Mesendoderm (in vitro differentiated cells): Measurements from ENCODE around the gene TNFRSF9.

Experiments
- DNase-seq: peaks from one replicate; pipeline ENCODE4 v3.0.0; 2013
- H2AK5ac ChIP-seq: 2 replicates; pipeline ENCODE4 v1.6.1; 2013; ENCODE audit warnings: low read length, inconsistent platforms
- H2BK120ac ChIP-seq: 2 replicates; pipeline ENCODE4 v1.6.1; 2013; ENCODE audit warnings: low read depth, mild to moderate bottlenecking, low read length, moderate library complexity, mixed read lengths
- H2BK15ac ChIP-seq: replicated peaks from 2 replicates; pipeline ENCODE4 v1.6.1; 2013; ENCODE audit warnings: low read depth, mild to moderate bottlenecking, moderate library complexity
- H2BK5ac ChIP-seq: 2 replicates; pipeline ENCODE4 v1.6.1; 2013; ENCODE audit warnings: low read length, inconsistent platforms
- H3K18ac ChIP-seq: 2 replicates; pipeline ENCODE4 v1.6.1; 2013; ENCODE audit warnings: mild to moderate bottlenecking, low read length, mixed read lengths
- H3K23ac ChIP-seq: one replicate; pipeline ENCODE4 v1.6.1; 2013; ENCODE audit warnings: low read length
- H3K27ac ChIP-seq: 2 replicates; pipeline ENCODE4 v1.5.1; 2013; ENCODE audit warnings: low read depth, mild to moderate bottlenecking, inconsistent platforms, low read length, moderate library complexity
- H3K27me3 ChIP-seq: 2 replicates; pipeline ENCODE4 v1.6.1; 2013; ENCODE audit warnings: low read length, control low read depth, mild to moderate bottlenecking, inconsistent platforms; ENCODE audit not compliant: insufficient read depth, poor library complexity
- H3K36me3 ChIP-seq: 2 replicates; pipeline ENCODE4 v1.6.1; 2013; ENCODE audit warnings: low read length, inconsistent platforms; ENCODE audit not compliant: control insufficient read depth, insufficient read depth
- H3K4ac ChIP-seq: one replicate; pipeline ENCODE4 v1.6.1; 2013; ENCODE audit warnings: low read depth, mild to moderate bottlenecking, low read length, moderate library complexity
- H3K4me1 ChIP-seq: 2 replicates; pipeline ENCODE4 v1.6.1; 2013; ENCODE audit warnings: low read depth, low read length, inconsistent platforms; ENCODE audit not compliant: control insufficient read depth
- H3K4me2 ChIP-seq: 2 replicates; pipeline ENCODE4 v1.6.1; 2013; ENCODE audit warnings: low read length
- H3K4me3 ChIP-seq: 2 replicates; pipeline ENCODE4 v1.5.1; 2013; ENCODE audit warnings: mild to moderate bottlenecking, low read length
- H3K56ac ChIP-seq: one replicate; pipeline ENCODE4 v1.6.1; 2013; ENCODE audit warnings: low read length
- H3K79me1 ChIP-seq: 2 replicates; pipeline ENCODE4 v1.6.1; 2013; ENCODE audit warnings: low read length, inconsistent platforms
- H3K79me2 ChIP-seq: 2 replicates; pipeline ENCODE4 v1.6.1; 2013; ENCODE audit warnings: mild to moderate bottlenecking, low read length; ENCODE audit not compliant: control insufficient read depth, insufficient read depth
- H3K9ac ChIP-seq: 2 replicates; pipeline ENCODE4 v1.6.1; 2013; ENCODE audit warnings: low read length, inconsistent platforms
- H4K5ac ChIP-seq: one replicate; pipeline ENCODE4 v1.6.1; 2013; ENCODE audit warnings: low read length
- H4K8ac ChIP-seq: one replicate; pipeline ENCODE4 v1.6.1; 2013; ENCODE audit warnings: low read depth, mild to moderate bottlenecking, control low read depth, low read length, moderate library complexity
- WGBS: extraction: QIAGEN DNeasy Blood & Tissue Kit; methylation state at CpG from one replicate; pipeline ENCODE4 v1.1.7; 2013; ENCODE audit warnings: low lambda C conversion rate, missing lambda C conversion rate; ENCODE audit not compliant: insufficient coverage; ENCODE audit errors: extremely low coverage; 5-methylcytosine and 5-hydroxymethylcytosine counted together

The TNFRSF9 gene

DNA sequence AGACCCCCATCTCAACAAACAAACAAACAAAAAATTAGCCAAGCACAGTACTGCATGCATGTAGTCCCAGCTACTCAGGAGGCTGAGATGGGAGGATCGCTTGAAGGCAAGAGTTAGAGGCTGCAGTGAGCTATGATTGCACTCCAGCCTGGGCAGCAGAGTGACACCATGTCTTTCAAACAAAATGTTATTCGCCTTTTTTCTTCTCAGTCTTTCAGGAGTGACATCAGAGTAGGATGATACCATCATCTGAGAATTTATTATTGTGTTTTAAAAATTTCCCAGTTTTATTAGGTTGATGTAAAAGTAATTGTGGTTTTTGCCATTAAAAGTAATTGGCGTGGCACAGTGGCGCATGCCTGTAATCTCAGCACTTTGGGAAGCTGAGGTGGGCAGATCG lies 31.6 kb upstream of the TNFRSF9 start:
- Histone ChIP-seq H3K9ac (no peak overlapping the region), H2BK5ac (no peak overlapping the region), H4K5ac (no peak overlapping the region), H3K79me2 (peaks cover 9% of the 10 kb centered on the region), H3K4me1 (no peaks in the 10 kb centered on the region), H3K4me3 (no peak overlapping the region), H4K8ac (no peak overlapping the region), H3K56ac (no peak overlapping the region), H3K27ac (no peak overlapping the region), H3K79me1 (peaks cover 2% of the 10 kb centered on the region), H2BK120ac (no peak overlapping the region), H3K4me2 (no peak overlapping the region), H3K23ac (no peak overlapping the region), H3K4ac (no peak overlapping the region), H2BK15ac (no peak overlapping the region), H2AK5ac (no peak overlapping the region), H3K27me3 (no peaks in the 10 kb centered on the region), H3K18ac (no peak overlapping the region), H3K36me3 (peaks cover 18% of the 10 kb centered on the region)
- no peak for DNase-seq
- WGBS, result no CpG with 5 or more reads among the region's 5 CpGs

DNA sequence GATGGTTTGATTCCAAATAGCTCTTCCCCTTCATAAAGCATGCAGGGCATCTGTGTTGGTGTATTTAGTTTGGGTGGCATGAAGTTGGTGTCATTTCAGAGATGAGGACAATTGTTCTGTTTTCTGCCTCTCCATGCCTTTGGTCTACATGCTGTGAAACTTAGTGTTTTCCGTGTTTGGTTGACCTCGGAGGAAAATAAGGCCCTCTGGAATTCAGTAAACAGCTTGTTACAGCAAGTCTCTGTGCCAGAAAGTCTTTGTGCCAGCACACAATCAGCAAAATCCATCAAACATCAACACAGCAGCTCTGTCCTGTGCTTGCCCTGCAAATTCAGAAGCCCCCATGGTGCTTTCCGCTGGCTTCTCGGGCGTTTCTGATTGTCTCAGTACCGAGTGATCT lies 30.4 kb upstream of the TNFRSF9 start:
- no peak overlapping the region for H2AK5ac ChIP-seq
- H3K4ac ChIP-seq, result no peak overlapping the region
- no peak overlapping the region for H2BK15ac ChIP-seq
- H3K79me1 ChIP-seq, result no peaks in the 10 kb centered on the region
- H3K18ac ChIP-seq, result no peak overlapping the region
- H3K4me2 ChIP-seq, result no peak overlapping the region
- H3K4me3 ChIP-seq, result no peak overlapping the region
- peaks cover 10% of the 10 kb centered on the region for H3K79me2 ChIP-seq
- no peak overlapping the region for H2BK120ac ChIP-seq
- H4K8ac ChIP-seq, result no peak overlapping the region
- no CpG with 5 or more reads among the region's 6 CpGs for WGBS
- no peak overlapping the region for H2BK5ac ChIP-seq
- H4K5ac ChIP-seq, result no peak overlapping the region
- no peak overlapping the region for H3K23ac ChIP-seq
- no peaks in the 10 kb centered on the region for H3K4me1 ChIP-seq
- no peak overlapping the region for H3K9ac ChIP-seq
- peaks cover 17% of the 10 kb centered on the region for H3K36me3 ChIP-seq
- no peaks in the 10 kb centered on the region for H3K27me3 ChIP-seq
- no peak overlapping the region for H3K56ac ChIP-seq
- no peak overlapping the region for H3K27ac ChIP-seq
- no peak for DNase-seq

DNA sequence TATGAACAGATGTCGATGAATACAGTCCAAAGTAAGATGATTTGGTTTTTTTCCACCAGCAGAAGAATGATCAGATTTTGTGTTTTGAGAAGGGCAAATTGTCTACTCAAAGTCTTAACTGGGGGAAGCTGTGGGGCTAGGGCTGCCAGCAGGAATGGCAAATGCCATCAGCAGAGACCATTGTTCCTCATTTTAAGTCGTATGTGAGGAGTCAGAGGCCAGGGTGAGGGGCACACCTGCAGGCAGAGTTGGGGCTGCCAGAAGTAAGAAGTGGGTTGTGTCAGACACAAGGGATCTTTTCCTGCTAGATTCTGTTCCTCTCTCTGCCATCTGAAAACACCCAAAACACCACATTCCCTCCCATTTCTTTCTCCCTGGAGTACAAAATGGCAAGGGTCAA lies 29.6 kb upstream of the TNFRSF9 start:
- peaks cover 19% of the 10 kb centered on the region for H3K36me3 ChIP-seq
- no peak overlapping the region for H3K9ac ChIP-seq
- no peak overlapping the region for H2BK120ac ChIP-seq
- no peak overlapping the region for H3K56ac ChIP-seq
- H4K8ac ChIP-seq, result no peak overlapping the region
- DNase-seq, result no peak
- H3K27me3 ChIP-seq, result no peaks in the 10 kb centered on the region
- H3K79me1 ChIP-seq, result no peaks in the 10 kb centered on the region
- no peak overlapping the region for H2AK5ac ChIP-seq
- H3K4ac ChIP-seq, result no peak overlapping the region
- H3K27ac ChIP-seq, result no peak overlapping the region
- H3K4me3 ChIP-seq, result no peak overlapping the region
- H3K79me2 ChIP-seq, result peaks cover 9% of the 10 kb centered on the region
- H2BK15ac ChIP-seq, result no peak overlapping the region
- H3K18ac ChIP-seq, result no peak overlapping the region
- H3K4me2 ChIP-seq, result no peak overlapping the region
- WGBS, result no CpG with 5 or more reads among the region's 2 CpGs
- H3K23ac ChIP-seq, result no peak overlapping the region
- H3K4me1 ChIP-seq, result no peaks in the 10 kb centered on the region
- no peak overlapping the region for H4K5ac ChIP-seq
- H2BK5ac ChIP-seq, result no peak overlapping the region

DNA sequence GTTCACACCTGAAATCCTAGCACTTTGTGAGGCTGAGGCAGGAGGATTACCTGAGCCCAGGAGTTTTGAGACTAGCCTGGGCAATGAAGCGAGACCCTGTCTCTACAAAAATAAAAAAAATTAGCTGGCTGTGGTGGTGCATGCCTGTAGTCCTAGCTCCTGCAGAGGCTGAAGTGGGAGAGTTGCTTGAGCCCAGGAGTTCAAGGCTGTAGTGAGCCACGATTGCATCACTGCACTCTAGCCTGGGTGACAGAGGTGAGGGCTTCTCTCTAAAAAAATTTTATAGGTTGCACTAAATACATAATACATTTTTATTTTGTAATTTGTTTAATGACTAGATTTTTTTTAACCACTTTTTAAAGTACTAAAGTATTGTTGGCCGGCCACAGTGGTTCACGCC lies 27.0 kb upstream of the TNFRSF9 start:
- Histone ChIP-seq H2BK15ac (no peak overlapping the region), H3K79me2 (peaks cover 17% of the 10 kb centered on the region), H4K5ac (no peak overlapping the region), H2BK120ac (no peak overlapping the region), H2AK5ac (no peak overlapping the region), H3K18ac (no peak overlapping the region), H3K9ac (no peak overlapping the region), H3K4me1 (no peaks in the 10 kb centered on the region), H3K36me3 (peaks cover 20% of the 10 kb centered on the region), H3K79me1 (peaks cover 5% of the 10 kb centered on the region), H3K23ac (no peak overlapping the region), H3K4ac (no peak overlapping the region), H3K56ac (no peak overlapping the region), H3K4me3 (no peak overlapping the region), H2BK5ac (no peak overlapping the region), H3K4me2 (no peak overlapping the region), H4K8ac (no peak overlapping the region), H3K27me3 (no peaks in the 10 kb centered on the region), H3K27ac (no peak overlapping the region)
- no peak for DNase-seq
- WGBS, result no CpG with 5 or more reads among the region's 4 CpGs

DNA sequence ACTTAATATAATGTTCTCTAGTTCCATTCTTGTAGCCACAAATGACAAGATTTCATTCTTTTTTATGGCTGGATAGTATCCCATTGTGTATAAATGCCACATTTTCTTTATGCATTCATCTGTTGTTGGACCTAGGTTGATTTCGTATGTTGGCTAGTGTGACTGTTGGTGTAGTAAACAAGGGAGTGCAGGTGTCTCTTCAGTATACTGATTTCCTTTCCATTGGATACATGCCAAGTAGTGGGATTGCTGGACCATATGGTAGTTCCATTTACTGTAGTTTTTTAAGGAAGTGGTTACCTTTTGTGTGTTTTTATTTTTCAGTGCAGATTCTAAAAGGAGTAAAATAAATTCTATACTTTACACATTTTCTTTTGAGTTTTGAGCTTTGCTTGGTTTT lies 26.6 kb upstream of the TNFRSF9 start:
- no peak overlapping the region for H2AK5ac ChIP-seq
- H3K27me3 ChIP-seq, result no peaks in the 10 kb centered on the region
- H3K4me3 ChIP-seq, result no peak overlapping the region
- peaks cover 20% of the 10 kb centered on the region for H3K79me2 ChIP-seq
- H3K9ac ChIP-seq, result no peak overlapping the region
- H3K23ac ChIP-seq, result no peak overlapping the region
- H3K36me3 ChIP-seq, result peaks cover 19% of the 10 kb centered on the region
- H3K79me1 ChIP-seq, result peaks cover 5% of the 10 kb centered on the region
- no peak for DNase-seq
- no peak overlapping the region for H4K5ac ChIP-seq
- no CpG with 5 or more reads among the region's 1 CpG for whole genome bisulfite sequencing
- H3K4me2 ChIP-seq, result no peak overlapping the region
- H3K27ac ChIP-seq, result no peak overlapping the region
- no peak overlapping the region for H2BK120ac ChIP-seq
- no peak overlapping the region for H3K4ac ChIP-seq
- H2BK15ac ChIP-seq, result no peak overlapping the region
- H3K4me1 ChIP-seq, result no peaks in the 10 kb centered on the region
- H2BK5ac ChIP-seq, result no peak overlapping the region
- no peak overlapping the region for H3K18ac ChIP-seq
- no peak overlapping the region for H4K8ac ChIP-seq
- H3K56ac ChIP-seq, result no peak overlapping the region

DNA sequence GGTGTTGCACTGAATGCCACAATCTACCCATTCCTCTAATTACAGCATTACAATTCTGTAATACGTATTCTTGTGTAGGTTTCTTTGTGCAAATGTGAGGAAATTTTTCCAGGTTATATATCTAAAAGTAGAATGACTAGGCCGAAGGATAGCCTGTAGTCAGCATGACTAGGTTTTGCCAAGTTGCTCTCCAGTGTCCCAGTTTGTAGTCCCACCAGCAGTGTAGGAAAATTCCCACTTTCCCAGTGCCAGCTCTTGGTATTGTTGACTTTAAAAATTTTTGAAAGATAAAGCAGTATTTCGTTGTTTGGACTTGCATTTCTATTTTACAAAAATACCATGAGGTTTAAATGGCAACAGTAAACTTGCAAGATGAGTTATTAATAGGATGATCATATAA lies 23.8 kb upstream of the TNFRSF9 start:
- H3K27me3 ChIP-seq, result no peaks in the 10 kb centered on the region
- H3K4ac ChIP-seq, result no peak overlapping the region
- H2BK15ac ChIP-seq, result no peak overlapping the region
- WGBS, result no CpG with 5 or more reads among the region's 3 CpGs
- no peak overlapping the region for H3K4me2 ChIP-seq
- no peak overlapping the region for H3K18ac ChIP-seq
- H4K8ac ChIP-seq, result no peak overlapping the region
- H2BK120ac ChIP-seq, result no peak overlapping the region
- no peak overlapping the region for H3K4me3 ChIP-seq
- H4K5ac ChIP-seq, result no peak overlapping the region
- H3K79me1 ChIP-seq, result peaks cover 5% of the 10 kb centered on the region
- H3K56ac ChIP-seq, result no peak overlapping the region
- H3K36me3 ChIP-seq, result peaks cover 5% of the 10 kb centered on the region
- peaks cover 25% of the 10 kb centered on the region for H3K79me2 ChIP-seq
- no peak overlapping the region for H2BK5ac ChIP-seq
- H3K23ac ChIP-seq, result no peak overlapping the region
- H3K4me1 ChIP-seq, result peaks cover 2% of the 10 kb centered on the region
- H3K9ac ChIP-seq, result no peak overlapping the region
- no peak overlapping the region for H2AK5ac ChIP-seq
- no peak for DNase-seq
- H3K27ac ChIP-seq, result no peak overlapping the region
